NCI-H2081 treated with DMSO at 0.1 percent for 48 hours (cell line): ENCODE measurements around the gene SPATA31A3.
"Not testable (repeated sequence)": the region's sequence is repeated elsewhere in the genome, so short reads cannot be mapped to it uniquely, and the experiment has no call there.

Experiments
- DNase-seq: peaks from one replicate; lab custom pipeline; 2025; lab: John Stamatoyannopoulos, UW

SPATA31A3 gene

DNA sequence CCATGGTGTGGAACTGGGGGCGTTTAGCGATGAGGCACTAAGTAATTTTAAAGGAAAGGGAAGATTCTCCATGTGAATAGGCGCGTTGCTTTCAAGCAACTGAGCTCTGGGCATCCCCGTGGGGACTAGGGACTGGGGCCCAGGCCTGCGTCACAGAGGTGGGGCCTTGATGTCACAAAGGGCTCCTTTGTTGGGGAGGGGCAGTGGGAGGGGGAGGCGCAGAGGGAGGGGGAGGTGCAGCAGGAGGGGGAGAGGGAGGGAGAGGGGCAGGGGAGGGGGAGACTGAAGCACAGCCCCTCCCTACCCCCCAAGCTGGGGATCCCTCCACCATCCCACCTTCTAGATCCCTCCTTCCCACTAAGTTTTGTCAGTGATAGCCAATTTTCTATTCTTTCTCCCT is at the start of gene SPATA31A3:
SPATA31A3 (minus strand) TSS at position 101 of the 400 bp plus-strand sequence; CDS start at position 72, 29 bp downstream.
- not testable (repeated sequence) for DNase-seq

DNA sequence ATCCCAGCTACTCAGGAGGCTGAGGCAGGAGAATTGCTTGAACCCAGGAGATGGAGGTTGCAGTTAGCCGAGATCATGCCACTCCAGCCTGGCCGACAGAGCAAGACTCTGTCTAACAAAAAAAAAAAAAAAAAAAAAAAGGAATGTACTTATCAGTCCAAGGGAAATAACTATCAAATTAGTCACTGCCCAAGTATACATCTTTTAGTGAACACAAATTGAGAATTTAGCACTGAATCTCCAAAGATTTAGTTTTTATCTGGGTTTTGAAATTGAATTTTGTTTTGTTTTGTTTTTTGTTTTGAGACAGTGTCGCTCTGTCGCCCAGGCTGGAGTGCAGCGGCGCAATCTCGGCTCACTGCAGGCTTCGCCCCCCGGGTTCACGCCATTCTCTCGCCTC is 39.8 kb downstream of the SPATA31A3 start:
- not testable (repeated sequence) for DNase-seq

DNA sequence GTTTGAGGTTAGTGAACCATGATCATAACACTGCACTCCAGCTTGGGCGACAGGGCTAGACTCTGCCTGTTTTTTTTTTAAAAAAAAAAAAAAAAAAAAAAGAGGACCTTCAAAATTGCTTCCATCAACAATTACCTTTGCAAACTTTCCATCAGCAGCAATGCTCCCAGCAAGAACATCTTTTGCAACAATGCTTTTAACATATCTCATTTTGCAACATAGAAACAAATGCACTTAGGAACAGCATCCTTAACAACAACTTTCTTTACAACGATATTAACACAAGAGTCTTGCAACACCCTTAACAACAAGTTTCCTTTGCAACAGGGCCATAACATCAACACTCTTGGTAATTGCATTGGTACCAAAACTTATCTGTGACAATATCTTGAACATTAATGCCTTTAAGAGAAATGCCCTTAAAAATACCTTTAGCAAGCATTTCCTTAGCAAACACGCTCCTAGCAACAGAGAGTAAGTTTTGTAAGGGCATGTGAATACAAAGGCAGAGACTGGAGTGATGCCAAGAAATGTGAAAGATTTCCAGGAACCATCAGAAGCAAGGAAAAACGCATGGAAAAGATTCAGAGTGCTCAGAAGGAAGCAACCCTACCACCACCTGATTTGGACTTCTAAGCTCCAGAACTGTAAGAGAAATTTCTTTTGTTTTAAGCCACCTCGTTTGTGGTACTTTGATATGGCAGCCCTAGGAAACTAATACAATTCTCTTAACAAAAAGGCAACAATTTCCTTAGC is 49.8 kb downstream of the SPATA31A3 start:
- not testable (repeated sequence) for DNase-seq

DNA sequence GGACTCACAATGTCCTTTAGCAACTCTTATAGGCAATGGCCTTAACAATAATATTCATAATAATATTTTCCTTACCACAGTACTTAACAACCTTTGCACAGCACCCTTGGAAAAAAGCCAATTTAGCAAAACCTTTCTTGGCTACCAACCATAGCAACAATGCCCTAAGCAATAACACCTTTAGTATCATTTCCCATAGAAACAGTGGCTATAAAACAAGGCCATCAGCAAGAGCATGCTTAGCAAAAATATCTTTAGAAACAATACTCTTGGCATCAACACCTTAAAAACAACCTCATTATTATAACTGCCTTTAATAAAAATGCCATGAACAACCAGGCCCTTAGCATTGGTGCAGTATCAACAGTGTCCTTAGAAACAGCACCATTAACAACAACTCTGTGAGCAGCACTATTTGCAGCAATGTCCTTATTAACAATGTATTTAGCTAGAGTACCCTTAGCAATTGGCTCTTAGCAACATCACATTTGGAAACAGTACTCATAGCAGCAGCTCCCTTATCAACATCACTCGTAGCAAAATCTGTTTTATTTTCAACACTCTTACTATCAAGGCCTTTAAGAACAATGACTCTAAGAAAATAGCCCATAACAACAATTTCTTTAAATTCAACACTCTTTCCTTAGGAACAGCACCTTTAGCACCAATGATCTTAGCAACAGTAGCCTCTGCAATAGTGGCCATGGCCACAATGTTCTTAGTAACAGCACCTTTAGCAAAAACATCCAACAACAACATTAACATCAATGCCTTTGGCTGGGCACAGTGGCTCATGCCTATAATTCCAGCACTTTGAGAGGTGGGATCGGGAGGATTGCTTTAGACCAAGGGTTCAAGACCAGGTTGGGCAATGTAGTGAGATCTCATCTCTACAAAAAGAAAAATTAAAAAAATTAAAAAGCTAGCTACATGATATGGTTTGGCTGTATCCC is 52.2 kb downstream of the SPATA31A3 start:
- not testable (repeated sequence) for DNase-seq

DNA sequence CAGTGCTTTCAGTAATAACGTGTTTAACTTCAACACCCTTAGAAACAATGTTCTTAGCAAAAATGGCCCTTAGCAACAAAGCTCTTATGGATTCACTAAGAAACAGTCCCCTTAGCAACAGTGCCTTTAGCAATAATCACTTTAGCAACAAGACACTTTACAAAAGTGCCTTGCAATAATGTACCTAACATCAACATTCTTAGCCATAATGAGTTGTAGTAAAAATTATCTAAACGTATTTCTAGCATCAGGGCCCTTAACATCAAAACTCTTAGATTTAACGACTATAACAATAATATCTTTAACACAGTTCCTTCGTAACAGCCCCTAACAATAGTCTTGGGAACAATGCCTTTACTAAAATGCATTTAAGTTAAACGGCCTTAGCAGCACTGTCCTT is 54.0 kb downstream of the SPATA31A3 start:
- not testable (repeated sequence) for DNase-seq

DNA sequence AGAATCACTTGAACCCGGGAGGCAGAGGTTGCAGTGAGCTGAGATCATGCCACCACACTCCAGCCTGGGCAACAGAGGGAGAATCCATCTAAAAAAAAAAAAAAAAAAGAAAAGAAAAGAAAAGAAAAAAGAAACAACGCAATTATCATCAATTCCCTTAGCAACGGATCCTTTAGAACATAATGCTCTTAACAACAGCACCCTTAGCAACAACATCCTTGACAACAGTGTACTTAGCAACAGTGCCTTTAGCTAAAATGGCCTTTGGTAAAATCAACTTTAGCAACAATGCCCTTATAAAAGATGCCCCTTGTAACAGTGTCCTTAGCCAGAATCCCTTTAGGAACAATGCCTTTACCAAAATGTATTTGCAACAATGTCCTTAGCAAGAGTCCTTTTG is 54.7 kb downstream of the SPATA31A3 start:
- DNase-seq = not testable (repeated sequence)
